Non-pigmented ciliary epithelial cell (primary cell): Measurements from ENCODE around the gene GABRB3.
"Not testable (repeated sequence)": the region's sequence is repeated elsewhere in the genome, so short reads cannot be mapped to it uniquely, and the experiment has no call there.

Experiments
- DNase-seq: peaks from one replicate; pipeline ENCODE4 v3.0.0-alpha.2; 2010; ENCODE audit warnings: low read depth

Gene GABRB3

GRCh38 chr15:26736502-26737248 is 36.2 kb downstream of the GABRB3 start:
- no peak for DNase-seq

- DNase-seq: no peak
Observed at GRCh38 chr15:26731965-26732364, 40.9 kb downstream of the GABRB3 start.

- no peak for DNase-seq
Observed at GRCh38 chr15:26729581-26729980, 43.3 kb downstream of the GABRB3 start.

- DNase-seq: no peak
Observed at GRCh38 chr15:26729030-26729429, 43.8 kb downstream of the GABRB3 start.

- DNase-seq: no peak
Observed at GRCh38 chr15:26724381-26725150, 48.3 kb downstream of the GABRB3 start.

- no peak for DNase-seq
Observed at GRCh38 chr15:26722621-26723160, 50.2 kb downstream of the GABRB3 start.

GRCh38 chr15:26721232-26721967 is 51.5 kb downstream of the GABRB3 start:
- DNase-seq: no peak

- no peak for DNase-seq
Observed at GRCh38 chr15:26720546-26720945, 52.3 kb downstream of the GABRB3 start.

- DNase-seq: not testable (repeated sequence)
Observed at GRCh38 chr15:26719866-26720265, 53.0 kb downstream of the GABRB3 start.

GRCh38 chr15:26716069-26716468 is 56.8 kb downstream of the GABRB3 start:
- no peak for DNase-seq

GRCh38 chr15:26713498-26713897 is 59.4 kb downstream of the GABRB3 start:
- no peak for DNase-seq

GRCh38 chr15:26712335-26712734 is 60.5 kb downstream of the GABRB3 start:
- DNase-seq: no peak

GRCh38 chr15:26711445-26711844 is 61.4 kb downstream of the GABRB3 start:
- DNase-seq: no peak

- DNase-seq: no peak
Observed at GRCh38 chr15:26702381-26702780, 70.5 kb downstream of the GABRB3 start.

- DNase-seq: no peak
Observed at GRCh38 chr15:26698555-26698954, 74.3 kb downstream of the GABRB3 start.

- no peak for DNase-seq
Observed at GRCh38 chr15:26697913-26698312, 75.0 kb downstream of the GABRB3 start.

GRCh38 chr15:26691249-26691648 is 81.6 kb downstream of the GABRB3 start:
- no peak for DNase-seq

- DNase-seq: no peak
Observed at GRCh38 chr15:26690778-26691177, 82.1 kb downstream of the GABRB3 start.

- no peak for DNase-seq
Observed at GRCh38 chr15:26689462-26689861, 83.4 kb downstream of the GABRB3 start.

GRCh38 chr15:26686547-26687187 is 86.2 kb downstream of the GABRB3 start:
- no peak for DNase-seq

- DNase-seq: no peak
Observed at GRCh38 chr15:26682598-26683164, 90.2 kb downstream of the GABRB3 start.

GRCh38 chr15:26679927-26680326 is 92.9 kb downstream of the GABRB3 start:
- DNase-seq: no peak
